ENCODE measurements around the gene SREBF1.

DNA sequence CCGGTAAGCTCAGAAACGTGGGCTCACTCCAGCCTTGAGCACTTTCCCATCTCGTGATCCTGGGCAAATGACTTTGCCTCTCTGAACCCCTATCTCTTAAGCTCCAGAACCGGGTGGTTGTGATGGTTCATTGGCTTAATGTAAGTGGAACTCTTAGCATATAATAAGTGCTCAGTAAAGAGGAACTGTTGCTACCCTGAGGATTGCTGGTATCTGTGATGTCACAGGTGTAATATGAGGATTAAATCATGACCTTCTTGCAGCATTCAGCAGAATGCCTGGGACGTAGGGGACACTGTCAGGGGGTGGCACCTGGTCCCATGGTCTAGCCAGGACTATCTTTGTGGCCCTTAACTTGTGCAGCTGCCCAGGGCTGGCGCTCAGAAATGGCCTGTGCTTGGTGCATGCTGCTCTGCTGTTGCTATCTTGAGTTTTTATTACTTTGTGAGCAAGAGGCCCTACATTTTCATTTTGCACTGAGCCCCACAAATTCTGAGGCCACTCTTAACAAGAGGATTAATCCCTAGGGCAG, 68.8 kb downstream of the SREBF1 start:
- TF ChIP-seq CTCF (IDR thresholded peaks at IDR 0.05) (no peak), POLR2AphosphoS5 (IDR thresholded peaks at IDR 0.05) (no peak), POLR2A (IDR thresholded peaks at IDR 0.05) (no peak), EP300 (IDR thresholded peaks at IDR 0.05) (no peak)

All from stomach (tissue), 4 donors.